Loucy (cell line): ENCODE measurements around the gene TF.

Experiments
- CTCF ChIP-seq: fragments of 200-600 bp; sonication (generic); conservative IDR thresholded peaks from 2 replicates; pipeline ENCODE4 v1.5.1; 2014; ENCODE audit warnings: mild to moderate bottlenecking, antibody characterized with exemption, low read length
- EZH2phosphoT487 ChIP-seq: fragments of 200-600 bp; IDR thresholded peaks from 2 replicates; pipeline ENCODE4 v1.6.1; 2018; ENCODE audit warnings: antibody characterized with exemption, mild to moderate bottlenecking, moderate library complexity, borderline replicate concordance

GRCh38 chr3:133840767-133841166 is 94.6 kb downstream of the TF start:
- TF ChIP-seq CTCF (no peak), EZH2phosphoT487 (no peak)
